ACHN (cell line): Measurements from ENCODE around the gene SLC25A43.

Source experiments
- DNase-seq: peaks from one replicate; pipeline ENCODE4 v3.0.0-alpha.2; 2015
- in situ Hi-C: cut with HindIII; loops from 2 replicates; pipeline ENCODE4 v1.10.0; 2017; ENCODE audit warnings: low sequenced_read_pairs, low pct_ligation_motif_present, low pct_unique_long_range_greater_than_20kb

The SLC25A43 gene

DNA sequence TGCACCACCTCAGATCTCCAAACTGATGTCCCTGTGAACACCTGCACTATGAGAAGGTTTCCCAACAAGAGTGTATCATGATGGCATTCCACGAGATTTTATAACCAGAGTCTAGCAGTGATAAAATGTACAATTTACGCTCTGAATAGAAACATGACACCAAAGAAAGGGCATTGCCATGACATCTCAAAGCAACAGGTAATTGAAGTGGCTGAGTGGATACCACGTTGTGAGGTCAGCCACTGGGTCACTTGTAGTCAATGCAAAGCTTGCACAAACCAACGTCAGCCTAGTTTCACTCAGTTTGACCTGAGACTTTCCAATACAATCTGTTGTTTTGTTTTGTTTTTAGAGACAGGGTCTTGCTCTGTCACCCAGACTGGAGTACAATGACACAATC, 54.1 kb downstream of the SLC25A43 start:
- in situ Hi-C loops = no loop called here
- DNase-seq = no peak

DNA sequence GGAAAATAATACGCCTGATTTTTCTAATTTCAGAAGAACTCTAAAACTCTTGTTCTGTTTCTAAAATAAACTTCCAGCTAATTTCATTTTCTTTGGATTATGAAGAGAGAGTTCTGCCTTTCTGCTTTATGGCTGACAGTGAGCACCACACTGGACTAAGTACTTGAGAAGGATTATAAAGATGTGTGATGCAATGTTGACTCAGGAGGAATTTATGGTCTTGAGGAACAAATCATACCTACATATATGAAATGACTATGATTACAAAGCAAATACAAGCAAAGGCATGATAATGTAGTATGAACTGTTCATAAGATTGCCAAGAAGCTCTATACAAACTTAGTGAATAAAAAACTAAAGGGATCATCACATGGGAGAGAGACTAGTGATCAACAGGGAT, 56.1 kb downstream of the SLC25A43 start:
- in situ Hi-C loops = no loop called here
- no peak for DNase-seq

DNA sequence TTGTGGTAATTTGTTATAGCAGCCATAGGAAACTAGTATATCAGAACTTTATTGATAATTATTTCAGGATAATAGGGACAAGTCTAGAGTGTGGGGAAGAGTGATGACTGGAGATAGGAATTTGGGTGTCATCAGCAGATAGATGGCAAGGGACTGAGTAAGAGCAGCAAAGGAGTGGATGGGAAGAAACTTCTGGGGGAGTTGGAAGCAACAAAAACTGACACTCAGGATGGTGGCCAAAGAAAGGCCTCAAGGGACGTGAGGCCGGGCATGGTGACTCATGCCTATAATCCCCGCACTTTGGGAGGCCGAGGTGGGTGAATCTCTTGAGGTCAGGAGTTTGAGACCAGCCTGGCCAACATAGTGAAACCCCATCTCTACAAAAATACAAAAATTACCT, 60.0 kb downstream of the SLC25A43 start:
- in situ Hi-C loops = no loop called here
- no peak for DNase-seq

DNA sequence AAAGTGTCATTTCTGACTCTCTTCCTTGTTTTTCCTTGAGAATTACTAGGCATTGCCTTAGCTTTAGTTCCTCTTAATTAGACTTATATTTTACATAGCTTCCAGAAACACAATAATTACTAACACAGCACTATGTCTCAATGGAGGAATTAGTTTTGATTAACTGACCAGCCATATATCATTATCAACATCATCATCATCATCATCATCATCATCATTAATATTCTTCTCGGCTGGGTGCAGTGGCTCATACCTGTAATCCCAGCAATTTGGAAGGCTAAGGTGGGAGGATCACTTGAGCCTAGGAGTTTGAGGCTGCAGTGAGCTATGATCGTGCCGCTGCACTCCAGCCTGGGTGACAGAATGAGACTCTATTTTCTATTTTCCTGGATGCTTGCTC, 66.4 kb downstream of the SLC25A43 start:
- DNase-seq = no peak
- in situ Hi-C loops = no loop called here

DNA sequence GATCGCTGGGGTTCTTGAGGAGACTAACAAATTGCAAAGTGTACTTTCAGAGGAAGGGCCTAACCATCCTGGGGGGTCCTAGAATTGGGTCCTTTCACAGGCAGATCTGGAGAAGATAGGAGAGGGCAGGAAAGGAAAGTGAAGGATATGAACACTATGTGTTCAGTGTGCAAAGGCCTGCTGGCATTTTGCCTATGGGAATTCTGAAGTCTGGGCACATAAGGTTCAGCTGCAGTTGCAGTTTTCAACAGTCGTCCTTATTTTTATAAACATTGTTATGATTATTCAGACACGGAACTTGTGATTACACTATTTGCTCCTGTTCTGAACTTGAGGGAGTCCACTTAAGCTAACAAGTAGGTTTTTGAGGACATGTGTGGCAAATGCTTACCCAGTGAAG, 67.8 kb downstream of the SLC25A43 start:
- DNase-seq = no peak
- in situ Hi-C loops = no loop called here

DNA sequence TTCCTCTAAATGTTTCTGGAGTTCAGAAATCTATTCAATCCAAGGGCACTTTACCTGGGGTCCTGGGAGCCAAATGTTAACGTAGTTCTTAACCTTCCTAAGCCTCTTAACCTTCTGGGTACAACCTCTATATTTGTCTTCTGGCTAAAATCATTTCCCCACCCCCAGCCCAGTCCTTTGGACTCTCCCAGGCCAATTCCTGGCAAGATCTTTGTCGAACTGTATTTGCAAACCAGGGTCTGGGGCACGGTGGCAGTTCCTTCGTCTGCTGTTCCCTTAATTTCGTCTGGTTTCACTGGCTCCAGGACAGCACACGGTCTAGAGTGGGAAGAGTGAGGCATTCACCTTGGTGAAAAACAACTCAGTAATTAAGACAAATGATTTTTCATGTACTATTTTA, 68.3 kb downstream of the SLC25A43 start:
- in situ Hi-C loops = no loop called here

DNA sequence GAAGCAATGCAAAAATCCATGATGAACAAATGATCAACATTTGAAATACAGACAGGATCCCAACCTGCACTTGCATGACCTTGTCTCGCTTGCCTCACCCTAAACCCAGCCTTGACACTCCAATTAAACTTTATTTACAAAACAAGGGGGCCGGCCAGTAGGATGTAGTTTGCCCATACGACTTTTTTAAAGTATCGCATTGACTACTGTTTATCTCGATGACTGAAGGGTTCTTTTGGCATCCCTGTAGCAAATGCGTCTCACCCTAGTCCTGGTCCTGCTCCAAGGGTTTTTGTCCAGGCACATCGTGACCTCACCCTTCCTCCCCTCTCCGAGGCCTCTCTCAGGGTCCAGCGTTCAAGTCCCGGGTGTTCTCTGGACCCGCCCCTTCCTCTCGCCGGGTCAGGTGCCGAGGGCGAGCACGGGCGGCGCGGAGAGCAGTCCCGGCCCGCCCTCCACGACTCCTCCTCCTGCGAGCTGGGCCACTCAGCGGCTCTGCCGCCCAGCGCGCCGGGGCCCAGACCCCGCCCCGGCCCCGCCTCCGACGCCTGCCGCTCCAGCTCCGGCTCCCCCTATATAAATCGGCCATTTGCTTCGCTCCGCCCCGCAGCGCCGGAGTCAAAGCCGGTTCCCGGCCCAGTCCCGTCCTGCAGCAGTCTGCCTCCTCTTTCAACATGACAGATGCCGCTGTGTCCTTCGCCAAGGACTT, 68.9 kb downstream of the SLC25A43 start, which contains the start of gene SLC25A5:
TSS of gene SLC25A5 (plus strand) at position 603 of the 709 bp plus-strand sequence. CDS start at position 675, 72 bp downstream.
- DNase-seq = peak; percentile 78
- in situ Hi-C loops = no loop called here

More for the DNA sequence above, 68.3 kb downstream of the SLC25A43 start:
- no peak for DNase-seq

DNA sequence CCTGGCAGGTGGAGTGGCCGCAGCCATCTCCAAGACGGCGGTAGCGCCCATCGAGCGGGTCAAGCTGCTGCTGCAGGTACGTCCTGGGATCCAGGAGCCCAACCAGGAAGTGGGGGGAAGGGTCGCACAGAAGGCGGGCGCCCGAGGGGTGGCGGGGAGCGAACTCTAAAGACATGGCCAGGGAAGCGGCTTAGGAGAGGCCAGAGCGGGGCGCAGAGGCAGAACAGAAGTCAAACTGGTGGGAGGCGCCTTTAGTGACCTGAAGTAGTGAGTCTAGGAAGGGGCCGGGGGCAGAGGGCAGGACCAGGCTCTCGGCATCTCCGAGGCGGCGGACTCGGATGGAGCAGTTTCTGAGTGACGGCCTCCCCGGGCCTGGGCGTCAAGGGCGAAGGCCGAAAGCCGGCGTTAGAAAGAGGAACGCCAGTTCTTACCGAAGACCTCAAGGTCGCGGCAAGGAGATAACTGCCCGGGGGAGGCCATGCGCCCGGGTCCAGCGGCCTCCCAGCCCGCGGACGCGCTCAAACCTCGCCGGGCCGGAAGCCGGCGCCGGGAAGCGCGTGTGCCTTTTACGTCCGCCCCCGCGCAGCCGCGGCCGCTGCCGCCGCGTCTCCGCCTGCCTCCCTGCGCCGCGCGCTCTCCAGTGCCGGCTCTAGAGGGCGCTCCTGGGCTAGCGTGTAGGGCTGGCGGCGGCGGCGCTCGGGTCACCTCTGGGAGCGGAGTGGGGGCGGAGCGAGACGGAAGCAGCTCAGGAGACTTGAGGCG, 69.6 kb downstream of the SLC25A43 start:
- peak; percentile 73 for DNase-seq
- in situ Hi-C loops = no loop called here

DNA sequence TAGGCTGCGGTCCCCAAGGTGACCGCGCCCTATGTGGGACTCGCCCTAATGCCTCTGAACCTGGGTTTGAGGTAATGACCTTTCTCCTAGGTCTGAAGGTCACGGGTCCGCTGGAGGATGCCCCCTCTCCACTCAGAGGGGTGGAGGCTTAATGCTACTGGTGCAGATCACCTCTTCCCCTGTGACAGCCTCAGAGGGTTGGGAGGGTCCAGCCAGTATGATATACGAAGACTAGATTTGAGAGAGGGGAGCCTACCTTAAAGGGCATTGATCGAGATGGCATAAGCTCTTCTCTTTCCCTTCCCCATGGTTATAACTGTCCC, 70.1 kb downstream of the SLC25A43 start:
- no peak for DNase-seq
- in situ Hi-C loops = no loop called here

DNA sequence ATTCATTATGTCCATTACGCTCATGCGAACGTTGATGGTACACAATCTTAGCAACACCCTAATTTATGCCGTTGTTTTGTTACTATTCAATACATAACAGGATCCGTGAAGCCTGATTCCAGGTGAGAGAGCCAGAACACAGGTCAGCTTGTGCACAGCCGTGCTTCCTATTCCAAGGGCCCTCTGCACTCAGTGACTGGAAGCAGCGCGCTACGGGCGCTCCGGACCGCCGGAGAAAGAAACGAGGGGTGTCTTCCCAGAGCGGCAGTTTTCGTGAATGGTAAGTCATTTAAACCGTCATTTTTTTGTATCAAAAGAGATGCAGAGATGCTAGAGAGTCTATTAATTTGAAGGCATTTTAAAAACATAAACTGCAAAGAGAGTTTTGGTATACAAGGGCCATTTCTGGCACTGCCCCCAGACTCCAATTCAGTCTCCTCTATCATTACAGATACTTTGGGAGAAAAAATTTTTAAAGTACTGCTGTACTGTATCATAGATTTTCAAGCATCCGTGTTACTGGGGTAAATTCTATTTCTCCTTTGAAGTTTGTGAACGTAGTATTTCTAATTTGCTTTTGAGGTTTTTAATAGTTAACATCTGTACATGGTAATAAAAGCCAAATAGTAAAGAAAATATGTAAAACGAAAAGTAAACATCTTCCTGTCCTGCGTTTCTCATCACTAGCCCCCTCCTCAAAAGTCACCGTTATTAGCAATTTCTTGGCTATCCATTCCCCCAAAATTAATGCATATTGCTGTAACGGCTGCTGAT, 75.7 kb downstream of the SLC25A43 start:
- no peak for DNase-seq
- in situ Hi-C loops = no loop called here

DNA sequence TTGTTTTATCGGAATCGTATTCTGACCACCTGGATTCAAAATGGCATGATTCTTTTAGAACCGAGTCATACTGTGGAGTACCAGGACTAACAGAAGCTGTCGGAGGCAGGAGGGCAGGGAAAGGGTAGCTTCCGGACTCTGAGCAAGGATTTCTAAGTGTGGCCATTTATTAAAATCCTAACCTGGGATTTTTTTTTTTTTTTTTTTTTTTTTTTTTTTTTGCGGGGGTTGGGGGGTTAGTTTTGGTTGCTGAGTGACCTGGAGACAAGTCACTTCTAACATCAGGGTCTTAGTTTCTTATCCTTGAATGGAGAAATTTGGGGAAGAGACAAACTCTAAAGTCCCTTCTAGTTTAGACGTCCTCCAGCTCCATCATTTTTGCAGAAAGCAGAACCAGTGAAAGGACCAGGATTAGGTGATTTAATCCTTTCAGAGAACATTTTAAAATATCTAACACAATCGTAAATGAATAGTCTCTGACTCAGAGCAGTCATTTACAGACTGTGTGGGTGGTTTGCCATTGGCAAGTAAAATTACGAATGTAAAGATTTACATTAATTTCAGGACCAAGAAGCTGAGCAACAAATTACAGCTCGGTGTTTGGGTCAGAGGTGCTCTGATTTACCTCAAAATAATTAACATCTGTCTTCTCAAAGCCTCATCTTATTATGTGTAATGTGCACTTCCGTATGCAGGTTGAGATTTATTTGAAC, 76.4 kb downstream of the SLC25A43 start:
- in situ Hi-C loops = no loop called here
- DNase-seq = no peak

DNA sequence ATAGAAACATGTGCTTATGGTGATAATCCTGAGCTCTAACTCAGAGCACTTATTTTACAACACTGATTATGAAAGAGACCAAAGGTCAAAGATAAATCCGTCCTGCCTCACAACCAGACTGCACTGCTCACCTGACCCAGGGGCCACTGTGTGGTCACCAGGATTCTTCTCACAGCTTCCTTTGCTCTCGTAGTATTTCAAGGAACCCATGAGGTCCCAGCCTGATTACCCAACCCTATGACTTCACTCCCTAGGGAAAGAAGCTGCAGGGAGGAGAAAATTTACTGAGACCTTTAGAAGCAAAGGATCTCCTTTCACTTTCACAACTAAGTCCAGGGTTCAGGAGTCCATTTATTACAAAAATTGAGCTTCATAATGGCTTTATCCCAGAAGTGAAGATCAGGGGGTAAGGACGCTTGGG, 78.7 kb downstream of the SLC25A43 start:
- in situ Hi-C loops = no loop called here
- DNase-seq = peak; percentile 32

DNA sequence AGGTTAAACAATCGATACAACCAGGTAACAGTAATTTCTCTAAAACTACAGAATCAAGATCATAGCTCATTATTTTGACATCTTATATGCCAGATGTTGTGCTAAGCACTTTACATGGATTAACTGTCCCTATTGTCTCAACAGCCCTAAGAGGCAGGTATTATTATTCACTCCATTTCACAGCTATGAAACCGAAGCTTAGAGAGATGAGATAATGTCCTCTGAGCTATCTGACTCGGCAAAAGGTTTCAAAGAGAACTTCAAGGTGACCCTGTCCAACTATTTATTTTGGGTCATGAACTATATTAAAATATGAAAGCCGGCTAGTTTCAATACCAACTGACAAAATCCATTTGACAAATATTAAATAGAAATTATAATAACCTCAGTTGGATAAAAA, 79.4 kb downstream of the SLC25A43 start:
- in situ Hi-C loops = no loop called here

DNA sequence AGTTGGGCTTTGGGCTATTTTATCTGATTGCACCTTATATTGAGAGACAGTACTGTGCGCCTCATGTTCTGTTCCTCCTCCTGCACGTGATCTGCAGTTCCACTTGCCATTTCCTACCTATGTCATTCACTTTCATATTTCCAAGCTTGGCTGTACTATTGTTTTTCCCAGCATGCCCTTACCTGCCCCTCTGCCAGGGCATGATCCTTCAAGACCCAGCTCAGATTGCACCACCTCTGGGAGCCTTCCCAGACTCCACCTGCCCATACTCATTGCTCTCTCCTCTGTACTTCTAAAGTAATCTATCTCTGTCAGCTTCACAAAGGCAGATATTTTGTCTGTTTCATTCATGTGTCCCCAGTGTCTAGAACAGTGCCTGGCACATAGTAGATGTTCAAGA, 80.7 kb downstream of the SLC25A43 start:
- in situ Hi-C loops = no loop called here
- DNase-seq = no peak

More for the DNA sequence above, 79.4 kb downstream of the SLC25A43 start:
- DNase-seq = no peak

DNA sequence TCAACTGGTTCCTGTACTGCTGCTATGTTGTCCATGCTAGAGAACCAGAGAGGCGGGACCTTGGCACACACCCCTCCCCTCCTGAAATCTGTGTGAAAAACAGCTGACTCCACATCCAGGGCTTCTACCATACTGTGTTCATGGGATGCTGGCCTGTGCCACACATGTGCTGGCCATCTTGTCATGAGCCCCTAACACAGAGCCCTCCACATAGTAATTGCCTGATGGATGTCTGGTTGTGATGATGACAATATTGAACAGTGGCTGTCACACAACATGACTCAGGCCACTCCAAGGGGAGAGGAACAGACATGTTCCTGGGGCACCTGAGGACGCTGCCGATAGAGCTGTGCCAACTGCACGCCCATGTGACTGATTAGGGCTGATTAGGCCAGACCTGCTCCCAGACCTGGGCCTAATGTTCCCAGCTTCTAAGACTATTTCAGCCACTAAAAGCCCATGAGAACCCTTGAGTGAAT, 82.2 kb downstream of the SLC25A43 start:
- no peak for DNase-seq
- in situ Hi-C loops = no loop called here

DNA sequence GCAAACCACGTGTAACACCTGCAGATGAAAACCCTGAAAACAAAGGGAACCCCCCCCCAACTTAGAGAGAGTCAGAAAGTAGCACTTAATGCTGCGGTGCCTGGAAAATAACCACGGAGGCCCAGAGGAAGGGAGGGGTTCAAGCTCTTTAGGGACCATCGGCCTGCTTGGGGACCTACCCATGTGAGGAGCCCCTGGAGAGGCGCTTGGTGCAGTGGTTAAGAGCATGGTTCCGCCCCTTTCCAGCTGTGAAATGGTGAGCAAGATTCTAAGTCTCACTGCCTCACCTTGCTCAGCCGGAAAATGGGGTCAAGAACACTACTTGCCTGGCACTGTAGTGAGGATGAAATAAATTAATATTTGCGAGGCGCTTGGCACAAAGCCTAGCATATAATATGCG, 82.9 kb downstream of the SLC25A43 start:
- in situ Hi-C loops = no loop called here
- no peak for DNase-seq

DNA sequence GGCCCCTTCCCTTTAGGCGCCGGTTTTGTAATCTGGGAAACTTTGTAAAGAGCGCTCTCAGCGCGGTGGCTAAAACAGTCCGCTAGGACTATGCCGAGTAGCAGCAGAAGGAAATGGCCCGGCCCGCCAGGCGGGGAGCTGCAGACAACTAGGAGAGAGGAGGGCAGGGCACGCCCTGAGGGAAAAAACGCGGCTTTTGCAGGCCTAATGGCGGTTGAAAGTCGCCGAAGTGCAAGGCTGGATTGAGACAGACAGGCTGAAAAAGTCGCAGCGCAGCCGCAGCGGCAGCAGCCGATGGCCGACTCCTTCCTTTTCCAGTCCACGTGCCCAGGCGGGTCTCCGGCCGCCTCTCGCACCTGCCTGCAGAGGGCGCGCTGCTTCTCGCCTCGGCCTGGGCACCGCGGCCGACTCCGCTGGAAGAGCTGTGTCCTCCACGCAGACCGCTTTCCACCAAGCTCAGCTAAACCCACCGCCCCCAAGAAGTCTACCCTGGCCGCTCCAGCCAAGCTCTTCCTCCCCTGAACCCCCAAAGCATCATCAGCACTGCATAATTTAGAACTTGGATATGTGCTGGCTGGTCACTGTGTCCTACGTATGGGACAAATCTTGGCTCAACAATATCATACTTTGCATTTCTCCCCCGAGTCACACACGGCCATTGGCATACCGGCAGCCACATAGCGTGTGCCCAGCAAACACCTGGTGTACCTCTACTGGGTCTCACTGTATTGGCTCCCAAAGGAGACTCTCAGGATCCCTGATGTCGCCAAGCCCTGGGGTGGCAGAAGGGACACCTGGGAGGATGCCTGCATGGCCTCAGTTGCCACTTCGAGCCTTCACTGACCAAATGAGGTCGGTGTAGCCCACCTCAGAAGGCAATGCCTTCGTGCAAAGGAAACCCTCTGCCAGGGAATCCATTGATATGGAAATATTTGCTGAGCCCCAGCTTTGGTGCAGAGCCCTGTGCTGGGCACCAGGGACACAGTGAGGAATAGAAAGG, 83.6 kb downstream of the SLC25A43 start:
- peak; percentile 47 for DNase-seq
- in situ Hi-C loops = no loop called here

DNA sequence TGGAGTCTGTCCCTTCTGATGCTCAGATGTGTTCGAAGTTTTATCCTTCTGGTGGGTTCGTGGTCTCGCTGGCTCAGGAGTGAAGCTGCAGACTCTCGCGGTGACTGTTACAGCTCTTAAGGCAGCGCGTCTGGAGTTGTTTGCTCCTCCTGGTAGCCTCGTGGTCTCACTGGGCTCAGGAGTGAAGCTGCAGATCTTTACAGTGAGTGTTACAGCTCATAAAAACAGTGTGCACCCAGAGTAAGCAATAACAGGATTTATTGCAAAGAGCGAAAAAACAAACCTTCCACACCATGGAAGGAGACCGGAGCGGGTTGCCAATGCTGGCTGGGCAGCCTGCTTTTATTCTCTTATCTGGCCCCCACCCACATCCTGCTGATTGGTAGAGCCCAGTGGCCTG, 87.6 kb downstream of the SLC25A43 start:
- in situ Hi-C loops = no loop called here
- DNase-seq = no peak
